PC-3 (cell line): Measurements from ENCODE around the gene TMEM243. TPM values are rescaled to one million over a fixed set of nuclear protein-coding genes. Genes with fewer than 3 reads are reported as not detected.
"Not testable (repeated sequence)": the region's sequence is repeated elsewhere in the genome, so short reads cannot be mapped to it uniquely, and the experiment has no call there.

Source experiments
- ATAC-seq: fragments of 200-7000 bp; cut with Tn5 transposase; 2 replicates; pipeline ENCODE4 v1.9.1; 2020; ENCODE audit warnings: mild to moderate bottlenecking, moderate library complexity
- BruUV-seq: library from RNA; stranded (reverse); fragments of 400-500 nt; replicated peaks from 2 replicates; lab custom pipeline; 2021; lab: Mats Ljungman, UMichigan
- CTCF ChIA-PET: fragments of 300-600 bp; sonication (Branson Sonifier 250); formaldehyde crosslinking; loops from one replicate; lab custom pipeline; 2022; ENCODE audit warnings: antibody characterized with exemption; lab: Charles Lee
- POLR2A ChIA-PET: fragments of 300-600 bp; sonication (Branson Sonifier 250); formaldehyde crosslinking; loops from one replicate; lab custom pipeline; 2022; ENCODE audit warnings: antibody characterized with exemption; ENCODE audit not compliant: unreplicated experiment; lab: Charles Lee
- DNase-seq: peaks from one replicate; pipeline ENCODE4 v3.0.0-alpha.2; 2015
- H2AFZ ChIP-seq: fragments of 300-600 bp; sonication (generic); 2 replicates; pipeline ENCODE4 v1.6.0; 2016; ENCODE audit warnings: antibody characterized with exemption, low read length
- H3F3A ChIP-seq: fragments of 300-600 bp; sonication (generic); one replicate; pipeline ENCODE4 v1.6.0; 2017; ENCODE audit warnings: antibody characterized with exemption, low read length, control low read depth, mild to moderate bottlenecking; ENCODE audit not compliant: unreplicated experiment
- H3K27ac ChIP-seq: fragments of 300-600 bp; sonication (generic); 2 replicates; pipeline ENCODE4 v1.5.1; 2016; ENCODE audit warnings: mild to moderate bottlenecking, low read length
- H3K27me3 ChIP-seq: fragments of 300-600 bp; sonication (generic); 2 replicates; pipeline ENCODE4 v1.6.1; 2016; ENCODE audit warnings: low read length, mixed read lengths
- H3K36me3 ChIP-seq: fragments of 300-600 bp; sonication (generic); 2 replicates; pipeline ENCODE4 v1.6.1; 2016; ENCODE audit warnings: low read depth, mixed run types, low read length, mixed read lengths
- H3K4me1 ChIP-seq: fragments of 300-600 bp; sonication (generic); 2 replicates; pipeline ENCODE4 v1.5.1; 2016; ENCODE audit warnings: low read length; ENCODE audit not compliant: insufficient read depth
- H3K4me2 ChIP-seq: fragments of 300-600 bp; sonication (generic); 2 replicates; pipeline ENCODE4 v1.6.0; 2016; ENCODE audit warnings: low read length
- H3K4me3 ChIP-seq: fragments of 300-600 bp; sonication (generic); 2 replicates; pipeline ENCODE4 v1.5.1; 2016; ENCODE audit warnings: mild to moderate bottlenecking, low read length, mixed read lengths
- H3K79me2 ChIP-seq: fragments of 300-600 bp; sonication (generic); 2 replicates; pipeline ENCODE4 v1.6.1; 2017; ENCODE audit warnings: low read length, mixed read lengths
- H3K9ac ChIP-seq: fragments of 300-600 bp; sonication (generic); 2 replicates; pipeline ENCODE4 v1.6.0; 2016; ENCODE audit warnings: mild to moderate bottlenecking, low read length
- H3K9me2 ChIP-seq: fragments of 300-600 bp; sonication (generic); replicated peaks from 2 replicates; pipeline ENCODE4 v1.6.1; 2016; ENCODE audit warnings: mixed run types, low read length, mixed read lengths
- H3K9me3 ChIP-seq: fragments of 300-600 bp; sonication (generic); 2 replicates; pipeline ENCODE4 v1.6.1; 2016; ENCODE audit warnings: low read length, mixed read lengths
- H4K20me1 ChIP-seq: fragments of 300-600 bp; sonication (generic); 2 replicates; pipeline ENCODE4 v1.6.1; 2016; ENCODE audit warnings: low read length, mixed read lengths
- CTCF ChIP-seq: fragments of 300-600 bp; sonication (generic); conservative IDR thresholded peaks from 2 replicates; pipeline ENCODE4 v1.5.1; 2017; ENCODE audit warnings: antibody characterized with exemption, low read depth, mild to moderate bottlenecking, low read length
- EZH2 ChIP-seq: fragments of 300-600 bp; sonication (generic); IDR thresholded peaks from one replicate; pipeline ENCODE4 v1.6.1; 2017; ENCODE audit warnings: antibody characterized with exemption, mild to moderate bottlenecking, low read length; ENCODE audit not compliant: unreplicated experiment
- EZH2phosphoT487 ChIP-seq: fragments of 300-600 bp; sonication (generic); IDR thresholded peaks from 2 replicates; pipeline ENCODE4 v1.6.1; 2018; ENCODE audit warnings: mild to moderate bottlenecking, antibody characterized with exemption, low read length, borderline replicate concordance
- intact Hi-C: fragments of 100-400 bp; cut with micrococcal nuclease; formaldehyde crosslinking; loops from 2 replicates; pipeline ENCODE4 v1.9.0; 2023
- total RNA-seq: library from RNA; depleted of rRNA; stranded (reverse); fragments of >200 nt; gene quantifications from 2 replicates; pipeline ENCODE4 v1.2.3, GENCODE V29; 2014

The TMEM243 gene
- total RNA-seq, 1 experiment from 2014 or later: 16.6 TPM

- no peak for ATAC-seq
- H3K9me2 ChIP-seq: no peaks in the 10 kb centered on the region
- ChIA-PET POLR2A (no interaction called here), CTCF (interaction anchor here (0.6 kb wide), 1 partner anchor 12 kb away, joined by 3 read pairs; no protein-coding TSS in a partner anchor)
- peaks cover 15% of the 10 kb centered on the region for H3K79me2 ChIP-seq
- peaks cover 30% of the 10 kb centered on the region for H3K36me3 ChIP-seq
- peaks cover 4% of the 10 kb centered on the region; the same call in 1 of the 2 replicates for H3K4me1 ChIP-seq
- H3K4me3 ChIP-seq: no peak overlapping the region
- intact Hi-C loops: no loop called here
- no peak for DNase-seq
- H3K27ac ChIP-seq: no peak overlapping the region
- H4K20me1 ChIP-seq: no peaks in the 10 kb centered on the region
- TF ChIP-seq EZH2 (no peak), EZH2phosphoT487 (no peak), CTCF (no peak)
- peaks cover 3% of the 10 kb centered on the region for H3F3A ChIP-seq
- H3K27me3 ChIP-seq: no peaks in the 10 kb centered on the region
- no TSS peak for BruUV-seq
- H3K9ac ChIP-seq: no peak overlapping the region
- H3K9me3 ChIP-seq: peaks cover 10% of the 10 kb centered on the region; the same call in 1 of the 2 replicates
- H3K4me2 ChIP-seq: no peak overlapping the region
- no peak overlapping the region for H2AFZ ChIP-seq
Measured at GRCh38 chr7:87204933-87205332, 14.6 kb downstream of the TMEM243 start.

GRCh38 chr7:87203929-87204328 is 15.6 kb downstream of the TMEM243 start:
- POLR2A ChIA-PET, intact Hi-C loops, H3K4me2 ChIP-seq, H3K4me3 ChIP-seq, BruUV-seq, H3F3A ChIP-seq, DNase-seq, H3K27ac ChIP-seq, ATAC-seq, H2AFZ ChIP-seq, H3K4me1 ChIP-seq, H3K9ac ChIP-seq, H3K9me2 ChIP-seq, CTCF ChIA-PET, H4K20me1 ChIP-seq, H3K27me3 ChIP-seq: not testable (repeated sequence)
- H3K79me2 ChIP-seq: peaks cover 21% of the 10 kb centered on the region
- H3K9me3 ChIP-seq: peaks cover 10% of the 10 kb centered on the region; the same call in 1 of the 2 replicates
- peaks cover 37% of the 10 kb centered on the region for H3K36me3 ChIP-seq

GRCh38 chr7:87202705-87203104 is 16.8 kb downstream of the TMEM243 start:
- TF ChIP-seq EZH2 (no peak), EZH2phosphoT487 (no peak), CTCF (no peak)
- Histone ChIP-seq H3F3A (peaks cover 3% of the 10 kb centered on the region), H3K27me3 (no peaks in the 10 kb centered on the region), H3K36me3 (peaks cover 48% of the 10 kb centered on the region), H3K9ac (no peak overlapping the region), H3K4me2 (no peak overlapping the region), H2AFZ (no peak overlapping the region), H3K9me3 (peaks cover 10% of the 10 kb centered on the region; the same call in 1 of the 2 replicates), H3K9me2 (no peaks in the 10 kb centered on the region), H3K4me1 (peaks cover 4% of the 10 kb centered on the region; the same call in 1 of the 2 replicates), H3K27ac (no peak overlapping the region), H4K20me1 (no peaks in the 10 kb centered on the region), H3K79me2 (peaks cover 21% of the 10 kb centered on the region), H3K4me3 (no peak overlapping the region)
- CTCF ChIA-PET: no interaction called here
- DNase-seq (no peak), ATAC-seq (no peak)
- POLR2A ChIA-PET: no interaction called here
- intact Hi-C loops: no loop called here
- BruUV-seq: no TSS peak
